22Rv1 (cell line): ENCODE results near the gene MEIS1.

Experiments used
- ZFX ChIP-seq: fragments of 450-650 bp; IDR thresholded peaks from 2 replicates; pipeline ENCODE4 v1.6.1; 2017; ENCODE audit warnings: antibody characterized with exemption, borderline replicate concordance
- TF ChIP-seq, protein P1 (sequence below): fragments of 450-650 bp; IDR thresholded peaks from 2 replicates; pipeline ENCODE4 v1.5.1; 2017; ENCODE audit warnings: mild to moderate bottlenecking

DNA sequence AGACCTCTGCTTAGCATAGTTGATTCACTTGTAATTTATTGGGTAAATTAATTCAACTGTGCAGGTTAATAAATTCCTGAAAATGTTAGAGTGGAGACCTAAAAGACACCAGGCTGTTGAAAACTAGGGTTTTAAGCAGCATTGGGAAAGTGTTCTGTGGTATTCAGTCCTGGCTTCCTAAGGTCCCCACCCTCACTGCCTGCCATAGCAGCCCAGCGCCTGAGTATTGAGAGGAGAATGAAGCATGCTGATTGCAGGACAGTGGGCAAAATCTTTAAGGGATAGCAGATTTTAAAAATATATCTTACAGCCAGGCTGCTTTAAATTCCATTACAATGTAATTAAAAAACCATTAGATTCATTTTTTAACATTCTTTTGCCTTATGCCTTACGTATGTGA lies 20.6 kb downstream of the MEIS1 start:
- no peak for TF ChIP-seq ZFX
- TF ChIP-seq, protein P1, sequence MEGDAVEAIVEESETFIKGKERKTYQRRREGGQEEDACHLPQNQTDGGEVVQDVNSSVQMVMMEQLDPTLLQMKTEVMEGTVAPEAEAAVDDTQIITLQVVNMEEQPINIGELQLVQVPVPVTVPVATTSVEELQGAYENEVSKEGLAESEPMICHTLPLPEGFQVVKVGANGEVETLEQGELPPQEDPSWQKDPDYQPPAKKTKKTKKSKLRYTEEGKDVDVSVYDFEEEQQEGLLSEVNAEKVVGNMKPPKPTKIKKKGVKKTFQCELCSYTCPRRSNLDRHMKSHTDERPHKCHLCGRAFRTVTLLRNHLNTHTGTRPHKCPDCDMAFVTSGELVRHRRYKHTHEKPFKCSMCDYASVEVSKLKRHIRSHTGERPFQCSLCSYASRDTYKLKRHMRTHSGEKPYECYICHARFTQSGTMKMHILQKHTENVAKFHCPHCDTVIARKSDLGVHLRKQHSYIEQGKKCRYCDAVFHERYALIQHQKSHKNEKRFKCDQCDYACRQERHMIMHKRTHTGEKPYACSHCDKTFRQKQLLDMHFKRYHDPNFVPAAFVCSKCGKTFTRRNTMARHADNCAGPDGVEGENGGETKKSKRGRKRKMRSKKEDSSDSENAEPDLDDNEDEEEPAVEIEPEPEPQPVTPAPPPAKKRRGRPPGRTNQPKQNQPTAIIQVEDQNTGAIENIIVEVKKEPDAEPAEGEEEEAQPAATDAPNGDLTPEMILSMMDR, result no peak
